ENCODE results near the gene PRKCH.

The PRKCH gene

GRCh38 chr14:61586544-61587055, 265.2 kb downstream of the PRKCH start:
- peak; percentile 69 for DNase-seq (ENCODE audit: low read depth)
- H3K4me3 ChIP-seq (ENCODE audit: low read length): no peak overlapping the region
- TF ChIP-seq CTCF (IDR thresholded peaks at IDR 0.05; ENCODE audit: insufficient read depth, low read depth, low read length, missing control alignments): no peak

GRCh38 chr14:61587081-61587713, 265.8 kb downstream of the PRKCH start:
- H3K4me3 ChIP-seq (ENCODE audit: low read length): no peak overlapping the region
- TF ChIP-seq CTCF (IDR thresholded peaks at IDR 0.05; ENCODE audit: insufficient read depth, low read depth, low read length, missing control alignments): no peak
- DNase-seq (ENCODE audit: low read depth): peak; percentile 61

- no peak overlapping the region for H3K4me3 ChIP-seq (ENCODE audit: low read length)
- no peak for TF ChIP-seq CTCF (IDR thresholded peaks at IDR 0.05; ENCODE audit: insufficient read depth, low read depth, low read length, missing control alignments)
- DNase-seq (ENCODE audit: low read depth): no peak
Observed at GRCh38 chr14:61588419-61588901, 267.1 kb downstream of the PRKCH start.

GRCh38 chr14:61589691-61590581, 268.6 kb downstream of the PRKCH start:
- no peak for TF ChIP-seq CTCF (IDR thresholded peaks at IDR 0.05; ENCODE audit: insufficient read depth, low read depth, low read length, missing control alignments)
- no peak overlapping the region for H3K4me3 ChIP-seq (ENCODE audit: low read length)

GRCh38 chr14:61591862-61592261, 270.5 kb downstream of the PRKCH start:
- DNase-seq (ENCODE audit: low read depth): no peak
- no peak overlapping the region for H3K4me3 ChIP-seq (ENCODE audit: low read length)
- TF ChIP-seq CTCF (IDR thresholded peaks at IDR 0.05; ENCODE audit: insufficient read depth, low read depth, low read length, missing control alignments): no peak

More at GRCh38 chr14:61589691-61590581, 268.6 kb downstream of the PRKCH start:
- DNase-seq (ENCODE audit: low read depth): no peak

- DNase-seq (ENCODE audit: low read depth): no peak
- no peak for TF ChIP-seq CTCF (IDR thresholded peaks at IDR 0.05; ENCODE audit: insufficient read depth, low read depth, low read length, missing control alignments)
- no peak overlapping the region for H3K4me3 ChIP-seq (ENCODE audit: low read length)
Observed at GRCh38 chr14:61593330-61593729, 272.0 kb downstream of the PRKCH start.

All from epithelial cell of esophagus (primary cell).